Suprapubic skin (tissue), 4 donors: Measurements from ENCODE around the gene ALPG. TPM values are rescaled to one million over a fixed set of nuclear protein-coding genes. Genes with fewer than 3 reads are reported as not detected.
"Not testable (repeated sequence)": the region's sequence is repeated elsewhere in the genome, so short reads cannot be mapped to it uniquely, and the experiment has no call there.

ENCODE experiments used
- DNase-seq, 2 donors: peaks; one replicate each; pipeline ENCODE4 v3.0.0-alpha.2; 2019; ENCODE audit warnings: low spot score in 2 of 2
- H3K27ac ChIP-seq: fragments of 200-600 bp; sonication (generic); one replicate; pipeline ENCODE4 v1.5.1; 2019
- H3K27me3 ChIP-seq: fragments of 200-600 bp; sonication (generic); one replicate; pipeline ENCODE4 v1.5.1; 2019
- H3K36me3 ChIP-seq: fragments of 200-600 bp; sonication (generic); one replicate; pipeline ENCODE4 v1.5.1; 2019
- H3K4me1 ChIP-seq: fragments of 200-600 bp; sonication (generic); one replicate; pipeline ENCODE4 v1.5.1; 2019
- H3K4me3 ChIP-seq: fragments of 200-600 bp; sonication (generic); one replicate; pipeline ENCODE4 v1.5.1; 2019; ENCODE audit warnings: mild to moderate bottlenecking
- H3K9me3 ChIP-seq: fragments of 200-600 bp; sonication (generic); one replicate; pipeline ENCODE4 v1.5.1; 2019
- CTCF ChIP-seq, 2 donors: fragments of 200-600 bp in 1 of 2; fragments of 450-650 bp in 1 of 2; sonication (generic) in 1 of 2; IDR thresholded peaks; one replicate each; pipeline ENCODE4 v1.5.1; 2016 to 2019; ENCODE audit warnings: antibody characterized with exemption in 2 of 2, mild to moderate bottlenecking in 1 of 2, moderate library complexity in 1 of 2
- EP300 ChIP-seq: sonication (generic); formaldehyde crosslinking; IDR thresholded peaks from one replicate; pipeline ENCODE4 v1.6.1; 2017; ENCODE audit warnings: antibody characterized with exemption
- POLR2A ChIP-seq, 2 donors: fragments of 450-650 bp; IDR thresholded peaks; one replicate each; pipeline ENCODE4 v1.6.1; 2017; ENCODE audit warnings: antibody characterized with exemption in 2 of 2, mild to moderate bottlenecking in 2 of 2, moderate library complexity in 2 of 2
- POLR2AphosphoS5 ChIP-seq, 3 donors: sonication (generic); formaldehyde crosslinking; IDR thresholded peaks; one replicate each; pipeline ENCODE4 v1.6.1; 2017; ENCODE audit warnings: antibody characterized with exemption in 3 of 3
- WGBS: methylation state at CpG from one replicate; pipeline ENCODE4 v1.1.5; 2018; 5-methylcytosine and 5-hydroxymethylcytosine counted together
- total RNA-seq, 4 donors: library from RNA; depleted of rRNA; stranded (reverse); fragments of >200 nt; gene quantifications; one replicate each; pipeline ENCODE4 v1.1.0, GENCODE V29; 2016

The ALPG gene
- total RNA-seq: not detected

DNA sequence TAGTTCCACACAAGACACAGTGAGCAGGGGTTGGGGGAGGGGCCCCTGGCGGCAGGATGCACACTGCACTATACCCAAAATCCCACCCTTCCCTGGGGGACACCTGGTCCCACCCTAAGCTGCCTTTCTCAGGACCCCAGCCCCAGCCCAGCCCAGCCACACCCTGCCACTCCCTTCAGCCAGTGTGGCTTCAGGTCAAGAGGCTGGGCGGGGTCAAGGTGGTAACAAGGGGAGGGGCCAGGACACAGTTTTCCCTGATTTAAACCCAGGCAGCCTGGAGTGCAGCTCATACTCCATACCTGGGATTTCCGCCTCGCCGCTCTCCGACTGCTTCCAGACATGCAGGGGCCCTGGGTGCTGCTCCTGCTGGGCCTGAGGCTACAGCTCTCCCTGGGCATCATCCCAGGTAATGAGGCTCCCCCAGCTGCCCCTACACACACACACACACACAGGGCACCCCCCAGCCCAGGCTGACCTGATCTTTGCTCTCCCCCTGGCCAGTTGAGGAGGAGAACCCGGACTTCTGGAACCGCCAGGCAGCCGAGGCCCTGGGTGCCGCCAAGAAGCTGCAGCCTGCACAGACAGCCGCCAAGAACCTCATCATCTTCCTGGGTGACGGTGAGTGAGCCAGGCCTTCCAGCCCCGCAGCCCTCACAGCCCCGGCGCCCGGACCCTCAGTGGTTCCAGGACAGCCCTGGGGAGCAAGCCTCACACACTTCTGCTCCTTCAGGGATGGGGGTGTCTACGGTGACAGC is at the start of gene ALPG:
ALPG (plus strand) TSS at position 289 of the 755 bp plus-strand sequence; CDS start at position 340, 51 bp downstream.
- H3K4me3 ChIP-seq: no peak within 1 kb of the TSS
- no peak within 1 kb of the TSS for H3K27ac ChIP-seq
- WGBS: 86% methylated on average over 12 of the region's 17 CpGs
- no peaks in the 10 kb centered on the region for H3K4me1 ChIP-seq
- DNase-seq: peak in 1 of 2 donors; percentile 72
- TF ChIP-seq CTCF (IDR thresholded peaks at IDR 0.05) (no peak), POLR2A (IDR thresholded peaks at IDR 0.05) (no peak), POLR2AphosphoS5 (IDR thresholded peaks at IDR 0.05) (no peak), EP300 (no peak)
- peaks cover 24% of the 10 kb centered on the region for H3K27me3 ChIP-seq
- no peaks in the 10 kb centered on the region for H3K36me3 ChIP-seq
- no peaks in the 10 kb centered on the region for H3K9me3 ChIP-seq

DNA sequence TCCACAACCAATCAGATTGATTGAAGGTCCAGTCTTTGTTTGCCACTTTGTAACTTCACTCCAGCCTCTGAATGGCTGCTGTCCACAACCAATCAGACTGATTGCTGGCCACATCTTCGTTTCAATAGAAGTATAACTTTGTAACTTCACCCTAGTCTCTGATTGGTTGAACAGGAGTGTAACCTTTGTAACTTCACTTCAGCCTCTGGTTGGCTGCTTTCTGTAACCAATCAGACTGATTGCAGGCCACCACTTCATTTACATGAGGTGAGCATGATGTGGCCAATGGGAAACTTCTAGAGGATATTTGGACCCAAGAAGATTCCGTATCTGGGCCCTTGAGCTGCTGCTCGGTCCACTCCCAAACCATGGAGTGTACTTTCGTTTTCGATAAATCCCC is 45.0 kb upstream of the ALPG start:
- H3K4me3 ChIP-seq: no peak overlapping the region
- 89% methylated on average over 5 of the region's 5 CpGs for WGBS
- no peak for TF ChIP-seq POLR2A (IDR thresholded peaks at IDR 0.05)
- no peak for TF ChIP-seq EP300
- no peak for TF ChIP-seq CTCF (IDR thresholded peaks at IDR 0.05)
- H3K36me3 ChIP-seq: no peaks in the 10 kb centered on the region
- no peak overlapping the region for H3K27ac ChIP-seq
- DNase-seq: peak in 1 of 2 donors; percentile 11
- H3K4me1 ChIP-seq: no peaks in the 10 kb centered on the region
- H3K27me3 ChIP-seq: peaks cover 5% of the 10 kb centered on the region
- H3K9me3 ChIP-seq: no peaks in the 10 kb centered on the region

GRCh38 chr2:232362174-232362900 is 44.3 kb upstream of the ALPG start:
- no peak overlapping the region for H3K27ac ChIP-seq
- peaks cover 7% of the 10 kb centered on the region for H3K27me3 ChIP-seq
- no peaks in the 10 kb centered on the region for H3K9me3 ChIP-seq
- H3K4me3 ChIP-seq: no peak overlapping the region
- 91% methylated on average over 7 of the region's 8 CpGs for WGBS
- no peaks in the 10 kb centered on the region for H3K36me3 ChIP-seq
- no peaks in the 10 kb centered on the region for H3K4me1 ChIP-seq
- TF ChIP-seq EP300: no peak
- no peak for TF ChIP-seq POLR2A (IDR thresholded peaks at IDR 0.05)
- no peak for TF ChIP-seq CTCF (IDR thresholded peaks at IDR 0.05)
- no peak for TF ChIP-seq POLR2AphosphoS5 (IDR thresholded peaks at IDR 0.05)
- peak; percentile 18 to 43 for DNase-seq

GRCh38 chr2:232363064-232363783 is 43.4 kb upstream of the ALPG start:
- WGBS: 82% methylated on average over 10 of the region's 12 CpGs
- peak; percentile 38 to 44 for DNase-seq
- H3K4me3 ChIP-seq: peak overlapping the region; percentile 22
- not testable (repeated sequence) for H3K36me3 ChIP-seq, H3K4me1 ChIP-seq, H3K9me3 ChIP-seq, H3K27ac ChIP-seq
- H3K27me3 ChIP-seq: peaks cover 14% of the 10 kb centered on the region

DNA sequence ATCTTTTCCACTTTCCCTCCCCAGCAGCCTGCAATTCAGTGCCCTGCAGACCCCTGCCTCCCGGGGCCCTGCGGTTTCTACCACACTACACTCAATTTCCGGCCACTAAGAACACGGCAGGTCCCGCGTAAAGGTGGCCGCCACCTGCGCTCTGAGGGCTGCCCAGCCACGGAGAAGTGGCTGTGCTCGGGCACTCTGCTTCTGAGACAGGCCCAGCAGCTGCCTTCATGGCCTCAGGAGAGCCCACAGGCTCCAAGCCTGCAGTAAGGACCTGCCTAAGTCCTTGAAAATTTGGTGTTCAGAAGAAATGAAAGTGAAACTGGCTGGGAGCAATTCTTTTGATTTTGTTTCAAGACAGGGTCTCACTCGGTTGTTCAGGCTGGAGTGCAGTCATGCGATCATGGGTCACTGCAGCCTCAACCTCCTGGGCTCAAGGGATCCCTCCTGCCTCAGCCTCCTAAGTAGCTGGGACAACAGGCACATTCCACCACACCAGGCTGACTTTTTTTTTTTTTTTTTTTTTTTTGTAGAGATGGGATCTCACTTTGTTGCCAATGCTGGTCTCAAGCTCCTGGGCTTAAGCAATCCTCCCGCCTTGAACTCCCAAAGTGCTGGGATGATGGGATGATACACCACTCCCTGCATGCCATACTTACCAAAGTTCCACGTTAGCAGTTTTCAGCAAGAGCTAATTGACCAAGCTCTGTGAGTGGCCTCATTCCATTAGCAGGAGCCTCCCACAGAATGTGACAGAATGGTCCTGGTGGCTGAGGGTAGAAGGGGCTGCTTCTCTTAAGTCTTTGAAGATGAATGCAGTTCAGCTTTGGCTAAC is 42.6 kb upstream of the ALPG start:
- Histone ChIP-seq H3K36me3 (no peaks in the 10 kb centered on the region), H3K27ac (no peak overlapping the region), H3K27me3 (peaks cover 14% of the 10 kb centered on the region), H3K4me3 (peak overlapping the region; percentile 22), H3K4me1 (no peaks in the 10 kb centered on the region), H3K9me3 (no peaks in the 10 kb centered on the region)
- TF ChIP-seq POLR2AphosphoS5 (IDR thresholded peaks at IDR 0.05) (no peak), CTCF (IDR thresholded peaks at IDR 0.05) (no peak), POLR2A (IDR thresholded peaks at IDR 0.05) (no peak), EP300 (no peak)
- 65% methylated on average over 14 of the region's 14 CpGs for WGBS
- peak; percentile 37 to 43 for DNase-seq

DNA sequence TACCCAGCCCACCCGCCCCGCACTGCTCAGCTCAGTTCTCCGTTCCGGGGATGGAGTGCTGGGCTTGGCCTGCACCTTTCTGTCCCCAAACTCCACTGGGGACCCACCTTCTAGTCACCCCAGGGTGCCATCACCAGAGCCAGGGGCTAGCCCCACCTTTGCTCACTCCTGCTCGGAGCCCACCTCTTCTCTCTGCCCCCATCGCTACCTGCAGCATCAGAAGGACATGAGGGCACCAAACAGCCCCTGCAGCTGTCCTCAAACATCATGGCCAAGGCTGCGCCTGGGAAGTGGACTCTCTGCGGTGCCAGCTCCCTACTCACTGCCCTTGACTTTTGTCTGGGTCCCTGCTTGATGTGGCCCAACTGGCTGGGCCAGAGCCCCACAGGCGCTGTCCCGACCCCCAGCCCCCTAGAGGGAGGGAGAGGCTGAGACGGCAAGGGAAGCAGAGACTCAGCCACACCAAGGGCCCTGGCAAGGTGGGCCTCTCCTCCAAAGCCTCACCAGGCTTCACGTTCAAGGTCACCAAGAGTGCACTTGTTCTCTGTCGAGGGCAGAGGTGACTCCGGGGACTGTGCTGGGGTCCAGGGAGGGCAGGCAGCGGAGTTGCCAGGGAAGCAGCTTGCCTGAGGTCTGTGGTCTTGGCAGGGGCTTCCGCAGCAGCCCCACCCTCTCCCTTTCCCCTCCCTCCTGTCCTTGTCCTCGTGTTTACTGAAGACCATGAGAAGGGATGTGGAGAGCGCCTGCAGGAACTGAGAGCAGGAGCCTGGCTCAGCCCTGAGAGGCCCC is 41.6 kb upstream of the ALPG start:
- not testable (repeated sequence) for H3K36me3 ChIP-seq, H3K4me1 ChIP-seq, H3K9me3 ChIP-seq, H3K27ac ChIP-seq, H3K4me3 ChIP-seq
- 80% methylated on average over 5 of the region's 18 CpGs for WGBS
- peaks cover 14% of the 10 kb centered on the region for H3K27me3 ChIP-seq
- DNase-seq: peak; percentile 35 to 38
